HG02642 (cell line): ENCODE results near the gene LRMDA.

Experiments used
- ATAC-seq: cut with Tn5 transposase; IDR thresholded peaks from one replicate; pipeline ENCODE4 v1.9.1; 2021; ENCODE audit warnings: mild to moderate bottlenecking; ENCODE audit not compliant: unreplicated experiment, poor library complexity

The LRMDA gene

DNA sequence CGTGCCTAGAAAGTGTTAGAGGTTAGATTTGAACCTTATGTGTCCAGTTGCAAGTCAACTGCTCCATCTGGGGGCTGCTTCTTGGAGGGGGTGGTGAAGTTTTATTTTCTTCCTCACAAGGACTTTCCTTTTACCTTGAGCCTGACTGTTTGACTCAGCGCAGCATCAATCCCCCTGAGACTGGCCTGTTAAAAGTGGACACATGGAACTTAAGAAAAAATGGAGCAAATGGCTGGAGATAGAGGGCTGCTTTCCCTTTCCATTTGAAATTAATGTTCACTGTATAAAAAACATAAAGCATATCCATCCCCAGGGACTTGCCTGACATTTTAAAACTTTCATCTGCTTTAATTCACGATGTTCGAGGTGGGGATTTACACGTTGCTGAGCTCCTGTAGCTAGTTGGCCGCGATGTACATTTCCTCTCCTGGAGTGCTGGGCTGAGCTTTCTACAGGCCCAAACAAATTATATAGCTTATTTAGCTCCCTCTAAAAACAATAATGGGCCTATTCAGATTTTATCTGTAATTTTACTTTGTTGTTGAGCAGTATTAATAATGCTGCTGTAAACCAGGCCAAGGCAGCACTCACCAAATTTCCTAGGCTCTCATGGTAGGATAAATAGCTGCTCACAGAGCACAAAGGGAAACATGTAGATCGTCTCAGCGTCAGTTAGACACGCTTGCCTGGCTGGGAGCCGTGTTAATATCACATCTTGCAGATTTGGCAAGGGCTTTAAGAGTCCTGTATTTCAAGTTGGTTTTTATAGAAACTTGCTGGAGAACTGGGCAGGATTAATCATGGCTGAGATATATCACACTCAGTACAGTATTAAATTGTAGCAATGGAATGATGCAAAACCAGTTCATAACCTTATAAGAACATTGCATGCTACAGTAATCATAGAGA lies 251.5 kb downstream of the LRMDA start:
- no peak for ATAC-seq

DNA sequence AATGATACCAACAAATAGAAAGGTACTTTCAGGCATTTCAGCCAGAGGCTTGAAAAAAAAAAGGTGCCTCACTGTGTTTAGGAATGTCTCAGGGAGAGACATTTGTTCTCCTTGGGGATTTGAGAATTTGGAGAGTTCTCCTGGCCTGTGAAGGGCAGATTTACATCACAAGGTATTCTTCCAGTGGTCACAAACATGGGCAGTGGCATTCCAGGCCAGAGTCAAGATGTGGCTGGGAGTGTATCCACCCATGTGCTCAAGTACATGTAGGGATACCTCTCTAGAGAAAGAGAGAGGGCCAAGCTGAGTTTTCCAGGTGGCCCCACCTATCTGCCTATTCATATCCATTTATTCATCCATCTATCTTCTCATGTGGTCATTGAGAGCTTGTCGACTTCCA lies 253.8 kb downstream of the LRMDA start:
- no peak for ATAC-seq

DNA sequence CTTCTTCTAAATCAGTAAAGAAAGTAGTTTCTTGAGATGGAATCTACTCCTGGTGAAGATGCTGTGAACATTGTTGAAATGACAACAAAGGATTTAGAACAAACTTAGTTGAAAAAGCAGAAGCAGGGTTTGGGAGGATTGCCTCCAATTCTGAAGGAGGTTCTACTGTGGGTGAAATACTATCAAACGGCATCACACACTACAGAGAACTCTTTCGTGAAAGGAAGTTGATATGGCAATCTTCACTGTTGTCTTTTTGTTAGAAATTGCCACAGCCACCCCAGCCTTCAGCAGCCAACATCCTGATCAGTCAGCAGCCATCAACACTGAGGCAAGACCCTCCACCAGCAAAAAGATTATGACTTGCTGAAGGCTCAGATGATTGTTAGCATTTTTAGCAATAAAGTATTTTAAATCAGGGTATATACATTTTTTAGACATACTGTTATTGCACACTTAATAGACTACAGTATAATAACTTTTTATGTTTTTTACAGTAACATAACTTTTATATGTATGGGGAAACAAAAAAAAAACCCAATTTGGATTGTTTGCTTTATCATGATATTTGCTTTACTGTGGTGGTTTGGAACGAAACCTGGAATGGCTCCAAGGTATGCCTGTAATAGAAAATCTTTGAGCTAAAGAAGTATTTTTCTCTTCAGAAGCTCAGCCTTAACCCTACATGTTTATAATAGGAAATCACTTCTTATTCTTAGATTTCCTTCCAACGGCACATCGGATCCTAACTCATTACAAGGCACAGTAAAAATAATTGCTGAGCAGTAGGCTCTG lies 257.3 kb downstream of the LRMDA start:
- no peak for ATAC-seq

DNA sequence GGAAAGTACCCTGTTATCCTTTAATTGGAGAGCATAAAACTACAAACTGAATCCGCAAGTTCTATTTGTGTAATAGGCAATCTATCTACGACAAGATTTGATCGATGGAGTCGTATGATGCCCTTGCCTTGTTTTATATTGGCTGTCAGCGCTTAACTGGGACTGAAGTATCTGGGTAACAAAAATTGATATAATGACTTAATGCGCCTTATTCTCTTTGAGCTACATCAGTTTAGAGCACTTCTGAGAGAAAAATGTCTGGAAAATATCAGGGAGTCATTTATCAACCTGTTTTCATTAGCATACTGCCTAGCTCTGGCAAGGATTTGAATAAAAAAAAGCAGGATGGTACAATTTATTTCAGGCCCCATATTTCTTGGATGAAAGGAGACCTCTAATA lies 262.1 kb downstream of the LRMDA start:
- ATAC-seq, result no peak

DNA sequence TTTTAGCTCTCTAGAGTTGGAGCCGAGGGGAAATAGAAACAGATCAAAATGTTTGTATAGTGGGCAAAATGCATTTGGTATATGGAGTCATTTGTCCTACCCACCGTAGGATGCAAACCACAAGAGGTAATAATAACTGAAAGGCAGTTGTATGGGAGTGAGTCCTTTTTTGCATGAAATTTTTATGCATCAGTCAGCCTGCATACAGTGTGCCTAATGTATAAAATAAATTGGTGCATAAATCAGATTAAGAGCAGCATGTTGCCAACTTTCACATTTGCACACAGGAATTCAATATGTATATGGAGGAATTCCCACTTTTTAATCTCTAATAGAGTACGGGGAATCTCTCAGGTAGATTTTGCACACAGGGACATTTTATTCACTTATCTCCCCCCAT lies 262.8 kb downstream of the LRMDA start:
- no peak for ATAC-seq

DNA sequence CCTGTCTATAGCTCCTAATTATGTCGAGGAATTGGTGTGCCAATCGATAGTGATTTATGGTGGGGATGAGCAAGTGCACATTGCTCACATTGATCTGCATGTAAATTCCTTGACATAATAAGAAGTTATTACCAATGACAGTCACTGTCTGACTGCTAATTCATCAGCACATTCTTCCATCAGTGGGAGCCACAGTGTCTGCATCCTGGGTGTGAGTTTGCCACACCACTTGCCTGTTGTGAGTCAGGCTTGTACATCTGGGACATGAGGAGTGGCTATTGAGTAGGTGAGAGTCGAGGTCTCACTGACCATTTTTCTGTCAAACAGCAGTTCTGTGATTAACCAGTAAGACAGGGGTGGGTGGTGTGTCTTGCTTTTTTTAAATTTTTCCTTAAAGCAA lies 263.4 kb downstream of the LRMDA start:
- no peak for ATAC-seq

DNA sequence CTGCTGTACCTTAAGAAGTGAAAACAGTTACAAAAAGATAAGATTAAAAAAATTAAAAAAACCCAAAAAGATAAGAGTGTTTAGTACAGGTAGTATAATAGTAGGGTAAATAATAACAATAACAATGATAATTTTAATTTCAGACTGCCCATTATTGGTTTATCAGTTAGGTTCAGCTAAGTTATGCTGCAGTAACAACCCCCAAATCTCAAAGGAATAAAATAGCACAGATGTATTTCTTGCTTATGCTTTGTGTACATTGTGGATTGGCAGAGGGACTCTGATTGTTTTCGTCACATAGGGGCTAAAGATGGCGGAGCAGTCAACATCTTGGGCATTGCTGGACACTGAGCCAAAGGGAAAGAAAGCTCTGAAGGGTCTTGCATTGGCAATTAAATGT lies 264.6 kb downstream of the LRMDA start:
- ATAC-seq, result no peak

DNA sequence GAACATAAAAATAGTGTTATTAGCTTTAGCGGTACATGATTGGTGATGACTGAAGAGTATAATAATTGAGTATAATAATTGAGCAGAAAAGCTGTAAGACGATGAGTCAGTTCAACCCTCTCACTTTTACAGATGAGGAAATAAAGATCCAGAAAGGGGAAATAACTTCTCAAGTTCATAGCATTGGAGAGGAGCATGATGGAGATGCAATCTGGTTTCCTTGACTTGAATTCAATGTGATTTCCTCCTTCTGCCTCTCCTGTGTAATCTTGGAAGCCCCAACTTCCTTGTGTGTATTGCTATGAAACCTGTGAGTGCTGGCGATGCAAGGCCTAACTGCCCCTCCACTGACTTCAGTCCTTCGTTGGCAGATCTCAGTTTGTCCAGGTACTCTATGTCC lies 265.1 kb downstream of the LRMDA start:
- ATAC-seq, result no peak

DNA sequence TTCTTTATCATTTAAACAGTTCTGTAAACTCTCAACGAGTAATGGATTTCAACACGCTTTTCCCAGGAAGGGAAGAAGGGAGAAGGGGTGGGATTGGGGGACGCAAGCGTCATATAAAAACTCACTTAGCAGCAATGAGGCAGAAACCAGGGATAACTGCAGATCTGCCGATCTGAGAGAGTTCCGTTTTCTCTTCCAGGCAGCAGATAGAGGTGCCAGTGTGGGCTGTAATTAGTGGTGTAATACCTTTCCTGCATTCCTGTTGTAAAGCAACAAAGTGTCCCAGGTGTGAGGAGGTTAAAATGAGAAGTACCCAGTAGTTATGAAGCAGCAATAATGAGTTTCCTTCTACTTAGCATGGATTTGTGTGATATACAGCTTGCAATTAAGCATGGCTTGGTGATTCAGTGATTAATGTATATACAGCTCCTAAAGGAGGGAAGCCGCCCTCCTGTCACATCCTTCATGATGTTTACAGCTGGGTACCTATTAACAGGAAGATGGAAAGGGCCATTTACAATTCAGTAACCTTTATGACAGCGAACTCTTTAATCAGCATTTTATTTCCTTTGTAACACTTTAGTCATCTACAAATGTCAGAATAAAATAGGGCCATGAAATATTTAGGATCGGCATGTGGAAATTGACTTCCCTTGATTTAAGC lies 271.9 kb downstream of the LRMDA start:
- ATAC-seq, result no peak

DNA sequence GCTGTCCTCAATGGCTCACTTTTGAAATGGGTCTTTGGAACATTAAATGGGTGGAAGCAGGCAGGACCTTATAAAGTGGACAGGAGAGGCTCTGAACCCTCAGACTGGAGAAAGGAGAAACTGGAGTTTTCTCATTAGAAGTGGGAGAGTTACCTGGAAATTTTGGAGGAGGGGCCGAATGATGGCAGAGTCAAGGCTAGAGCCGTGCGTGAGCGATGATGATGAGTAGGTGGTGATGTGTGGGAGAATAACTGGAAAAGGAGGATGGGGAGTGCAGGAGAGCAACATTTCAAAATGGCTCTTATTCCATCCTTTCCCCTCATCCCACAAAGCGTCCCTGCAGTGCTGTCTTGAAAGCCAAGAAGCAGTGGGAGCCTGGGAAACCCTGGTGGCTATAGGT lies 274.0 kb downstream of the LRMDA start:
- ATAC-seq, result no peak

DNA sequence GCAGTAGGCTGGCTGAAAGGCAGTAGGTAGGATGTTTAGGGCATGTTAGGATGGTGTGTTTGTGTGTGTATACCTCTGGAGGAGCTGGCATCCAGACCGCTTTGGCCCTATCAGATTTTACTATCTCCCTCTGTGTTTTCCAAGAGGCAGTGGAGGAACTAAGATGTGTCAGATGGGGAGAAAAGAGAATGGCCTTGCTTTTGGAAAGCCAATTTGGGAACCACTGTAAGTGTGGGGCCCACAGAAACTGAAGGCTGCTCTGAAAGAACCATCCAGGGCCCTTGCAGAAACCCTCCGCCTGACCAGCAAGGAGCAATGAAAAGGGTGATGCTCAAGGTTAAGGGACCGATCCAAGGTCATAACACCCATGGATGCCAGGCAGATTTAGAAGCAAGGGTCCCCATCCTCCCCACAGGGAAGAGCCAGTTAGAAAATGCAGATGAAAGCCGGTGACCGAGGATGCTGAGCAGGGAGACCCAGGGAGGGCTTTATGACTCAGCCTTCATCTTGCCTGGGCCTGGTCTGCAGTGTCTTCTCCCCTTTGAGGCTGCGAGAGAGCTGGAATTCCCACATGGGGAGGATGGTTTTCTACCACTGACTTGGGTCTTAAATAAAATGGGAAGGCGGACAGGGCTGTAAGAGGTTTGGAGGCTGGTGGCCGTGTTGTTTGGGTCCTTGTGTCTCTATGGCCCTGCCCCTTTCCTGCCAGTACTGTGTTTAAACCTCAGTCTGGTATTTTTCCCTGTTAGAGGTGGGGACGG lies 275.8 kb downstream of the LRMDA start:
- no peak for ATAC-seq

DNA sequence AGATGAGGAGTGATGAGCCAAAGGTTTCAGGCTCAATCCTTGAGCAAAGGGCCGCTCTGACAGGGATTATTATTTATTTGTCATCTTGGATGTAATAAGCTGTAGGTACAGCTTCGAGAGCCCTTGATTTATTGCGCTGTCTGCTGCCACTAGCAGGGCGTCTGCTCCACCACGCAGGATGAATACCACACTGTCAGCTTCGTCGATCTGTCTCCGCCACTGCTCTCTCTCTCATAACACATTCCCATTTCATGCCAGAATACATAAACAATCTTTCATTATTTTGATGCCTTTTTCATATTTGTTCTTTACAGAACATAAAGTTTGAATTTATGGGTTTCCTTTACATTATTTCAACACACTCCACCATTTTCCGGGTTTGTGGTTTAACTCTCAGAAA lies 276.6 kb downstream of the LRMDA start:
- ATAC-seq, result no peak

DNA sequence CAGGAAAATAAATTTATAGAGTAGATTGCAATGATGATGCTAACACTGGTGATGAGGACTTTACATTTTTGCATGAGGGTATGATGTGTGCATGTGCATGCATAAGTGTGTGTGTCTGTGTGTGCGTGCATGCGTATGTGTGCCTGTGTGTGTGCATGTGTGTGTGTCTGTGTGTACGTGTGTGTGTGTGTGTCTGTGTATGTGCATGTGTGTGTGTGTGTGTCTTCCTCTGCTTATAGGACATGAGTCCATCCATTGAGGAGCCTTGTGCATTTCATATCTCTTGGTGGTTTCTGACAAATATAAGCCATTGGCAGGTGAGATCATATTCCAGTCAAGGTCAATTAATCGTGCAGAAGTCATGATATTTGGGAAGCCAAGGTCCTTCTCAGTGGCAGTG lies 277.8 kb downstream of the LRMDA start:
- ATAC-seq, result no peak

DNA sequence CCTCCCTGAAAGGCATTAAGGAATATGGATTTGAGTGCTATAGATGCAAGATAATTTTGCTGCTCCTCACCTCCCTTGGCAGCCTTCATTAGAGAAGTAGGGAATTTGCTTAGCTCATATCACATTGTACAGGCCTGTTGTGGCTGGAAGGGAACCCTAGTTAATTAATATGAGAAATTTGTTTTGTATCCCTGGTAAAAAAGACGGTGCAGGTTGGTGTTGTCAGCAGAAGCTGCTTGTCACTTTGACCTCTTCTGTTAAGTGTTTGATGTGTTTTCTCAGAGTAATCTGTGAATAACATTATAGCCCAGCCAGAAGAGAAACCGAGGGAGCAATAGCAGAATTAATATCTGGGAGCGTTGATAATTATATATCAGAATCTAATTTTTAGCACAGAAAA lies 278.4 kb downstream of the LRMDA start:
- ATAC-seq, result no peak

DNA sequence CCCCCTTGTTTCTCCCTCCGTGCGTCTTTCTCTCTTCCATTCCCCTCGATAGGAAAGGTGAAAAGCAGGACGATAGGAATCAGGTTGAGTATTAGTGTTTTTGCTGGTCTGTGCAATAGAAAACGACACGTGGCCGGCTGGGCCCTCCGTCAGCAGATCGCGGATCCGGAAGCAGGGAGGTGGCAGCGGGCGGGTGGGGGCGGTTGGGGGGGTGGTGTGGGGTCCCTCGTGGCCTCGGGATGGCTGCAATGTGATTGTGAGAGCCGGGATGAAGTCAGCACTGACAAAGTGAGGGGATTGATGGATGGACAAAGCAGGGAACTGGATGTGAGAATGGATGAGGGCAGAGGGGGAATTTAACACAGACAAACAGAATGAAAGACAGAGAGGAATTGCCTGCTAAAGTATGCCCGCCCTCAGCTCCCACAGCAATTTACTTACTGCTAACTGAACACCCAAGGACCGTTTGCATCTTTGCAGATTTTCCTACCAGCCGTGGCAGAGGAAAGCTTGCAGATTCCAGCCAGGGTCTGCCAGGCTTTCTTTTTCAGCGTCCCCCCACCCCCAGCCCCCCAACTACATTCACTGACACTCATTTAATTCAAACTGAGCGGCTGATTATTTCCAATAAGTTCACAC lies 280.9 kb downstream of the LRMDA start:
- no peak for ATAC-seq

DNA sequence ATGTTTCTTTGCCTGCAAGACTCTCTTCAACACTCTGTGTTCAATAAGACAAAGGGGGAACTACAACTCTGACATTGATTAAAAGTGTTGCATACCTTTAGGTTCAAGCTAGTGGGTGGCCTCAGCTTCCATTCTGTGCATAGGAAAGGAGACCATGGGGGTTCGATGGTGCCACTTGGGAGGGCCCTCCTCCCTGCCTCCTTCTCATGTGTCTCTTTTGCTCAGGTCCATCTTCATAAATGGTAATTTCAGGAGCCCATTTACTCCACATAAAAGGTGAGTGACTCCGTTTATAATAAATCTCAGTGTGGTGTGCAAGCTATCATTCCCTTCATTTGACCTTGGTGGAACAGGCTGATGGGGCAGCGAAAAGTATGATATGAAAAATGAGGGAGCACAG lies 285.1 kb downstream of the LRMDA start:
- ATAC-seq, result no peak

DNA sequence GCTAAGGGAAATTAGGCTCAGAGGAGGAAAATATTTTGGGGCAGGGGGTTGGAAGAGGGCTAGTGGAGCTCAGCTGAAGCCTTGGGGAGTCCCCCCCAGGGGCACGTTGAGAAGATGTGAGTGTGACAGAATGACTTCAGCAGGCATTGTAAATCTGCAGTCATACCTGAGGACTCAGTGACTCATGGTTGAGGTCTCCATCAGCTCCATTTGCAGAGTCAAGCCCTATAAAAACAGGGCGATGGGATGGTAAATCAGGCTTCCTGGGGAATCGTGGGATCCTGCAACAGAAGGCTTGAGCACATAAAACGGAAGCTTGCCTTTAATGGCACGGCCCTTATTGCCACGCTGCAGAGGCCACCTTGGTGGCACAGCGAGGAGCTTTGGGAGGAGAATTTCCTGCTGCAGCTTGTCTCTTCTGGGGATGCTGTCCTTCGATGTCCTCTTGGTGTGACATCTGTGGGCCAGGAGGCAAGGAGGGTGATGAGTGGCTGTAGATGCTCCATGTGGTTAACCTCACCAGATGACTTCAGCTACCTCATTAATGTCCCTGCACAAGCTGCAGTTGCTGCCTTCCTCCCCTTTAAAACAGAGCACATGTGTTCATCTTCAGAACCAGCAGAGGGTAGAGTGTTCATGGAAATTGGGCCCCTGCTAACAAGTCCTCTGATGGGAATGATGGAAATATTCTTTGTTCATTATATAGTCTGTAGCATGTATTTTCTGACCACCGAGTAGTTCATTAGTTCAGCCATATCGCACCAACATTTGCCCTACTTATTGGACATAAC lies 285.9 kb downstream of the LRMDA start:
- ATAC-seq, result no peak

DNA sequence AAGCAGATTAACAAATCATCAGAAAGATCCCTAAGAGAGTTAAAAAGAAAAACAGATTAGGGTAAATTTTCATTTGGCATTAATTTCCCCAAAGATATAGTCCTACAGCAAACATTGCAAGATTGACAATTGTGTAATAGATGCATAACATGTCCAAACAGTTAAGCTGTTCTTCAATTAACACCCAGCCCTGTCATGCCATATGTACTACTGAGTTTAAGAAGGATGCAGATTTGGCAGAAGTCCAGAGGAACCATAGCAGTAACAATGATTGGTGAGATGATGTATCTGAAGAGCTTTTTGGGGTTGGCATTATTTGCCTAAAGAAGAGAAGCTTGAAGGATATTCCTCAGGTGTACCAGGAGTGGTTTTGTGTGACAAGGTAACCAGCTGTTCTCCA lies 287.6 kb downstream of the LRMDA start:
- no peak for ATAC-seq

DNA sequence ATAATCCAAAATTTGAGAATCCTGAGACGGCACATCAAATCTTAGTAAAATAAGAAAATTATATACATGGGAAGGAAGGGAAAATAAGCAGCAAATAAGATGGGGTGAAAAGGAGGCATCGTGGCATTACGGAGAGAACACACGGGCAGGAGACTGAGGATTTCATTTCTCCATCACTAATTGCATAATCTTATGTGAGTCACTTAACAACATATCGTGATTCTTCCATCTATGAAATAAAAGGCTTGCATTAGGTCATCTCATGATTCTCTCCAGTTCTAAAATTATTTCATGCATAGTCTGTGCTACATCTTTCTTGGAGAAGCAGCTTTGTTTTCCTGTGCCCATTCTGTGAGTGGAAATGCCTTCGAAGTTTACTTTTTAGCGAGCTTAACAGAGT lies 288.7 kb downstream of the LRMDA start:
- ATAC-seq, result no peak
